HL-60 (cell line): ENCODE results near the gene CD58.
A peak's percentile ranks its signal among the peaks of the same experiment; 100 is the strongest.

Source experiments
- DNase-seq, 2 experiments: peaks; one replicate each; pipeline ENCODE4 v3.0.0-alpha.2; 2010 to 2020; ENCODE audit warnings: low read depth in 1 of 2, low spot score in 1 of 2
- H3K27ac ChIP-seq: fragments of 250-450 bp; sonication (Bioruptor Pico); replicated peaks from 2 replicates; pipeline ENCODE4 v1.5.1; 2020; ENCODE audit warnings: mild to moderate bottlenecking, moderate library complexity
- H3K27me3 ChIP-seq: fragments of 250-450 bp; sonication (Bioruptor Pico); 2 replicates; pipeline ENCODE4 v1.5.1; 2021; ENCODE audit warnings: mild to moderate bottlenecking, moderate library complexity; ENCODE audit not compliant: insufficient read depth, poor library complexity, severe bottlenecking
- H3K4me3 ChIP-seq: replicated peaks from 2 replicates; pipeline ENCODE4 v1.5.1; 2011; ENCODE audit warnings: mild to moderate bottlenecking, control low read depth, low read length; ENCODE audit not compliant: insufficient read depth
- CTCF ChIP-seq: IDR thresholded peaks from one replicate; pipeline ENCODE4 v1.5.1; 2011; ENCODE audit warnings: low read length, control low read depth, inconsistent platforms; ENCODE audit not compliant: insufficient read depth
- GABPA ChIP-seq: IDR thresholded peaks from 2 replicates; pipeline ENCODE4 v1.6.1; 2012; ENCODE audit warnings: low read depth
- POLR2AphosphoS5 ChIP-seq: IDR thresholded peaks from 2 replicates; pipeline ENCODE4 v1.6.1; 2012; ENCODE audit warnings: low read depth
- REST ChIP-seq: IDR thresholded peaks from 2 replicates; pipeline ENCODE4 v1.6.1; 2012; ENCODE audit warnings: low read depth; ENCODE audit not compliant: insufficient replicate concordance
- SPI1 ChIP-seq: IDR thresholded peaks from 2 replicates; pipeline ENCODE4 v1.6.1; 2012; ENCODE audit warnings: low read depth, mild to moderate bottlenecking, borderline replicate concordance

Gene CD58

GRCh38 chr1:116508984-116509980 is 61.5 kb downstream of the CD58 start:
- TF ChIP-seq SPI1 (no peak), GABPA (no peak), POLR2AphosphoS5 (no peak), REST (no peak), CTCF (no peak)

GRCh38 chr1:116508085-116508983 is 62.5 kb downstream of the CD58 start:
- no peak for TF ChIP-seq REST
- no peaks in the 10 kb centered on the region for H3K27me3 ChIP-seq
- H3K27ac ChIP-seq = peak overlapping the region; percentile 55
- DNase-seq = peak in 1 of 2 experiments; percentile 18
- H3K4me3 ChIP-seq = no peak overlapping the region

More at GRCh38 chr1:116508984-116509980, 61.5 kb downstream of the CD58 start:
- no peak overlapping the region for H3K4me3 ChIP-seq
- DNase-seq = peak in 1 of 2 experiments; percentile 71
- peak overlapping the region; percentile 55 for H3K27ac ChIP-seq
- H3K27me3 ChIP-seq = no peaks in the 10 kb centered on the region

- Histone ChIP-seq H3K27me3 (no peaks in the 10 kb centered on the region), H3K27ac (peak overlapping the region; percentile 55), H3K4me3 (no peak overlapping the region)
- DNase-seq = no peak
- TF ChIP-seq GABPA = no peak
- no peak for TF ChIP-seq POLR2AphosphoS5
- TF ChIP-seq CTCF = no peak
- TF ChIP-seq SPI1 = no peak
- no peak for TF ChIP-seq REST
Measured at GRCh38 chr1:116507631-116508030, 63.2 kb downstream of the CD58 start.
